Measurements from ENCODE around the gene GFAP. TPM values are rescaled to one million over a fixed set of nuclear protein-coding genes. Genes with fewer than 3 reads are reported as not detected.

GFAP gene
- total RNA-seq, 1 donor from 2014 or later: 3.7 TPM

DNA sequence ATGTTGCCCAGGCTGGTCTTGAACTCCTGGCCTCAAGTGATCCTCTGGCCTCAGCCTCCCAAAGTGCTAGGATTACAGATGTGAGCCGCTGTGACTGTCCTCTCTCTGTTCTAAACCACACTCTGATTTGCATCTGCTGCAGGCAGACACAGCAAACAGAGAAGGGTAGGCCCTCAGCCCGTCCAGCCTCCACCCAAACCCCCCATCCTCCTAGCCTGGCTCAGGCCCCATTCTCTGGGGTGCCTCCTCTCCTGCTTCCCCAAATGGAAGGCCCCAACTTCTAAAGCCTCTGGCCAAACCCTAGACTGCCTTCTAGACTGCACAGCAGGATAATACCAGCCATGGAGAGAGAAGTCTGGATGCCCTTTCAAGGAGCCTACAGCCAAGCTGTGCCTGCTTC, 4.1 kb upstream of the GFAP start:
- ATAC-seq (no peak), DNase-seq (ENCODE audit: missing footprints) (no peak)
- intact Hi-C loops (cut with DNase I): no loop called here

DNA sequence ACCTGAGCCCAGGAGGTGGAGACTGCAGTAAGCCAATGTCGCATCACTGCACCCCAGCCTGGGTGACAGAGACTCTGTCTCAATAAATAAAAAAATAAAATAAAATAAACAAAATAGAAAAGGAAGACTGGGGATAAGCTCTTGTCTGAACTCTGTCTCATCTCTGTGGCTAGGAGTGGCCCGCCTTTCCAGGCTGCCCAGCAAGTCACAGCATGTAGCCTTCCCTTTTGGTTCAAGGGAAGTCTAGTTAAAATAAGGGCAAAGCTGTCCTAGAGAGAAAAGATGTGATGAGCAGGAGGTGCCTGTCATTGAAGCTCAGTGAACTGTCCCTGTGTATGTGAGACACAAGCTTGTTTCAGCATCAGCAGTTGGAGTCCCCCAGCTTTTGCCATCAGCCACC, 2.7 kb upstream of the GFAP start:
- intact Hi-C loops (cut with DNase I): no loop called here
- DNase-seq (ENCODE audit: missing footprints): no peak
- ATAC-seq: no peak

DNA sequence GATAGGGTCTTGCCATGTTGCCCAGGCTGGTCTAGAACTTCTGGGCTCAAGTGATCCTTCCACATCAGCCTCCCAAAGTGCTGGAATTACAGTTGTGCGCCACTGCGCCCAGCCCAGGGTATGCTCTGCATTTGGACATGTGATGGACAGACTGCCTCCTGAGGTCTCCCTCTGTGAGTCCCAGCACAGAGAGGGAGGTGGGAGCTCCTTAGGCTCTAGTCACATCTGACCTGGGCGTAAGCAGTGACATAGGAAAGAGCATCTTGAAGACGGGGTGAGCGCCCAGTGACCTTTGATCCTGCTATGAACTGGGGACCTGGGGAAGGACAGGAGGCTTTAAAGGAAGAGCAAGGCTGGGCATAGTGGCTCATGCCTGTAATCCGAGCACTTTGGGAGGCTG, 2.2 kb upstream of the GFAP start:
- ATAC-seq: no peak
- intact Hi-C loops (cut with DNase I): no loop called here
- no peak for DNase-seq (ENCODE audit: missing footprints)

DNA sequence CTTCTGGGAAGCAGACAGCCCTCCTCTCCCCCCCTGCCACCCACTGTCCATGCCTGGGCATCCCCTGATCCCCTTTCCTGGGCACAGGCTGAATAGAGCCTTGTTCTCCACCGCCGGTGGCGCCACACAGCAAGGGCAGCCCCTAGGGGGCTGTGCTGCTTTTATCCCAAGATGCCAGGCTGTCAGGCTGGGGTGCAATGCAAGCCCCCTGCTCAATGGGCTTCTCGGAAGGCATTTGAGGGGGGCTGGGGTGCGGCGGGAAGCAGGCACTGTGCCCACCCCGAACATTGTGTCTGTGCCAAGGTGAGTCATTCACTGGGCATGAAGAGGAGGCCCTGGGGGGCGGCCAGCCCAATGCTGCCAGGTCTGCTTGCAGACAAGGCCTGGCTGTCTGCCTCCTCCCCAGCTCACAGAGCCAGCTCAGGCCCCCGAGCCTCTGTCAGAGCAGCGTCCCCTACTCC, 1.5 kb upstream of the GFAP start:
- peak; percentile 85 for DNase-seq (ENCODE audit: missing footprints)
- intact Hi-C loops (cut with DNase I): no loop called here
- ATAC-seq: peak; percentile 27

DNA sequence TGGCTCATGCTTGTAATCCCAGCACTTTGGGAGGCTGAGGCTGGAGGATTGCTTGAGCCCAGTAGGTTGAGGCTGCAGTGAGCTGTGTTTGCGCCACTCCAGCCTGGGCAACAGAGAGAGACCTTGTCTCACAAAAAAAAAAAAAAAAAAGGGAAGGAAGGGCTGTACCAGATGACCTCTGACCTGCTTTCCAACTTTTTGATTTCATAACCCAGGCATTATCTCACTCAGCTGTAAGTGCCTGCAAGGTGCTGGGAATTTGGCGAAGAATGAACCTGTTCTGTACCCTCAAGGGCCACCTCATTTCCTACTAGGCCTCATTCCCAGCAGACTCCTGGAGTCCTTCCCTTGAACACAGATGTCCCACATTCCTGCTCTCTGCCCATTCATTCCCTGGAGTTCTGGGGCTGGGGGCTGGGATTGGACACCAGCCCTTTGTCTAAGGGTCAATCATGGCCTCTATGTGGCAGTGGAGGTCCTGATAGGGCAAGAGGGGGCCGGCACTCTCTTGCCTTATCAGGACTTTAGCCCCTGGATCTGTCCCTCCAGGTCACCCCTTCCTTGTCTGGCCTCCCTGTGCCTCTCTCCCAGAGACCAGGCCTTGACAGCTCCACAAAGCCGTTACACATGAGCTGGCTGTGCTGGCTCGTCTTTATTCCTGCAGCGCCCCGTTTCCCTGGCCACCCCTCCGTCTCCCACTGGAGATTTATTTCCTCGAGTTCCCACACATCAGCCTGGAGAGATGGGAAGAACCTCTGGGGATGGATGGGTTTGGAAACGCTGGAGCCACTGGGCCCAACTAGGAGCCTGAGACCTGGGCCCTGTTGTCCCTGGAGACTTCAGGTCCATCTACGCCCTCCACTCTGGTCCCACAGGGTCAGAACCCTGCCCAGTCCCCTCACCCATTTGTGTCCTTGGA, 821 bp upstream of the GFAP start:
- no peak for ATAC-seq
- intact Hi-C loops (cut with DNase I): no loop called here
- no peak for DNase-seq (ENCODE audit: missing footprints)

DNA sequence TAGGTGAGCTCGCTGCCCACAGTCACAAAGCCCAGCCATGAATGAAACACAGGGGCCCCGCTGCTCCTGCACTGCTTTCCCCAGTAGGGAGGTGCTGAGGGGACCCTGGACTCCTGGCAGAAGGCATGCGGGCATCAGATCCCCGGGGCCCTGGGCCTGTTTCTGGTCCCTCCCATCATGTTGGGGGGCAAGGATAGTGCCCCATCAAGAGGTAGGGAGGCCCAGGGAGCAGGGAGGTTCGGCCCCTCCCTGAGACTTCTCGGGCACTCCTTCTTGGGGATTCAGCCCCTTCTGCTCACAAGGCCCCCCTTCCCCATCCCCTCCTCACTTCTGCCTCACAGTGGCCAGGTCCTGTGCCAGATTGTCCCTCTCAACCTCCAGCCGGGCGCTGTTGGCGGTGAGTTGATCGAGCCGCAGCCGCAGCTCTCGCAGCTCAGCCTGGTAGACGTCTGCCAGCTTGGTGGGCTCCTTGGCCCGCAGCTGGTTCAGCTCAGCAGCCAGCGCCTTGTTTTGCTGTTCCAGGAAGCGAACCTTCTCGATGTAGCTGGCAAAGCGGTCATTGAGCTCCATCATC, 515 bp downstream of the GFAP start:
- DNase-seq (ENCODE audit: missing footprints) (no peak), ATAC-seq (no peak)
- intact Hi-C loops (cut with DNase I): no loop called here

DNA sequence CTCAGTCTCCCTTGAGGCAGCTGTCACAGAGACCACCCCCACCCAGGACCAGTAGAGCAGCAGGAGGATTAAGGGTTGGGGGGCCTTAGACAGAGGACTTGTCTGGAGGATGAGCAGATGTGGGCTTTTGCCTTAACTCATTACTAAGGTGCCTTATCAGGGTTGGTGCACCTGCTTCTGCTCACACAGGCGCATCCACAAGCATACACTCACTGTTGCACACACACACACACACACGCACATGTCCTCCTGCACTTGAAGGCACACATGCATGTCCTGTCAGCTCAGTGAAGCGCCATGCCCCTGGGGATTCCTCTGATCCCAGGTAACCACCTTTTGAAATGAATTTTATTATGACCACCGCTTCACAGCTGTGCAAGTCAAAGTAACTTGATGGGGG, 1.2 kb downstream of the GFAP start:
- DNase-seq (ENCODE audit: missing footprints) (no peak), ATAC-seq (no peak)
- intact Hi-C loops (cut with DNase I): no loop called here

DNA sequence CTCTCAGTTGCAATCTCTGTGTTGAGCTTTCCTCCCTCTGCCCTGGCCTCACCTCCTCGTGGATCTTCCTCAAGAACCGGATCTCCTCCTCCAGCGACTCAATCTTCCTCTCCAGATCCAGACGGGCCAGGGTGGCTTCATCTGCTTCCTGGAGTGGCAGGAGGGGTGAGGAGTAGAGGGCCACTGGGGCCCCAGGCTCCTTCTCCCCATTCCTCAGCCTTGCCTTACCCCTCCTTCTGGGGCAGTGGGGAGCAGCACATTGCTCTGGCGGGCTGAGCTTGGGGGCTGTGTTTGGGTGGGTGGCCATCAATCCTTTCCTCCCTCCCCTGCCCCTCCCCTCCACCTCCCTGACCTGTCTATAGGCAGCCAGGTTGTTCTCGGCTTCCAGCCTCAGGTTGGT, 1.6 kb downstream of the GFAP start:
- ATAC-seq (no peak), DNase-seq (ENCODE audit: missing footprints) (no peak)
- intact Hi-C loops (cut with DNase I): no loop called here

DNA sequence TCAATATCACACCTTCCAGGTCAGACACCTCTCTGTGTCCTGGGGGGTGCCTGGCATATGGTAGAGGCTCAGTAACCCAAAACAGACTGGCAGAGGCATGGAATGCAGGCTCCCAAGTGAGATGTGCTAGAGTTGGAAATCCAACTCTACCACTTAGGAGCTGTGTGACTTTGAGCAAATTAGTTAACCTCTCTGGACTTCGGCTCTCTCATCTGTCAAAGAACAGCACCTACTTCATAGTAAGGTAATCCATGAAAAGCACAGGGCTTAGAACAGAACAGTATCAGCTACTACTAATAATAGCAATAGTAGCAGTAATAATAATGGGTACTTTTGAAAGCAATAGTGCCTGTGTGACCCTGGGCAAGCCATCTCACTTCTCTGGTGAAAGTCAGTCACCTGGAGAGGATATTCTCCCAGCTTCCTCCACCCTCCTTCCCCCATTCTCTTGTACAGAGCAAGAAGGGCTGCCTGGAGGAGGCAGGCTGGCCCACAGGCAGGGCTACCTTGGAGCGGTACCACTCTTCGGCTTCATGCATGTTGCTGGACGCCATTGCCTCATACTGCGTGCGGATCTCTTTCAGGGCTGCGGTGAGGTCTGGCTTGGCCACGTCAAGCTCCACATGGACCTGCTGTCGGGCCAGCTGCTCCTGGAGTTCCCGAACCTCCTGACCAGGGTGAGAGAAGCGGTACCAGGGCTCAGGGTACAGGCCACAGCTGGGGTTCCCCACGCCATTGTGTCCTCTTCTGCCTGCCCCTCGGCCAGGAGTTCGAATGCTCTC, 2.3 kb downstream of the GFAP start:
- no peak for DNase-seq (ENCODE audit: missing footprints)
- intact Hi-C loops (cut with DNase I): no loop called here
- ATAC-seq: no peak

DNA sequence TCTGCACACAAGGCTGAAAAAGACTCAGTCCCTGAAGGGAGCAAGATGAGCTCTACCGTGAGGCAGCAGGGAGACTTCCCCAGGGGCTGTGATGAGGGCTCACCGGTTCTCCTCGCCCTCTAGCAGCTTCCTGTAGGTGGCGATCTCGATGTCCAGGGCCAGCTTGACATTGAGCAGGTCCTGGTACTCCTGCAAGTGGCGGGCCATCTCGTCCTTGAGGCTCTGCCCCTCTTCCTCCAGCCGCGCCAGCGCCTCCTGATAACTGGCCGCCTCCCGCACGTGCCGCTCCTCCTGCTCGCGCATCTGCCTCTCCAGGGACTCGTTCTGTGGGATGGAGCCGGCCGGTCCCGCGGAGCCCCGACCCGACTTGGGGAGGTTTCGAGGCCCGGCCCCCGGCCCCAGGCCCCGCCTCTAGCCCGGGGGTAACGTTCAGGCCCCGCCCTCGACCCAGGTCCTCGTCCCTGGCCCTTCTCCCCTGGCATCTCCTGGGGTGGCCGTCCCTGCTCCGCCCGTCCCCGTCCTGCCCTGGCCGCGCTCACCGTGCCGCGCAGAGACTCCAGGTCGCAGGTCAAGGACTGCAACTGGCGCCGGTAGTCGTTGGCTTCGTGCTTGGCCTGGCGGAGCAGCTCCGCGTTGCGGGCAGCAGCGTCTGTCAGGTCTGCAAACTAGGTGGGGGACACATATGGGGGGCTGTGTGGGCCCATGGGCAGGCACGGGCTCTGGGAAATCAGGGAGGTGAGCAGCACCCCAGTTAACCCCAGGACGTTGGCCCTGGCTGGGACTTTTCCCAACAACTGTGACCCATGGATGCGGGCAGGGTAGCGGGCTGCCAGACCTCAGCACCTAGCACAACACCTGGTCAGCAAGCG, 3.9 kb downstream of the GFAP start:
- ATAC-seq: peak; percentile 71
- intact Hi-C loops (cut with DNase I): no loop called here
- no peak for DNase-seq (ENCODE audit: missing footprints)

DNA sequence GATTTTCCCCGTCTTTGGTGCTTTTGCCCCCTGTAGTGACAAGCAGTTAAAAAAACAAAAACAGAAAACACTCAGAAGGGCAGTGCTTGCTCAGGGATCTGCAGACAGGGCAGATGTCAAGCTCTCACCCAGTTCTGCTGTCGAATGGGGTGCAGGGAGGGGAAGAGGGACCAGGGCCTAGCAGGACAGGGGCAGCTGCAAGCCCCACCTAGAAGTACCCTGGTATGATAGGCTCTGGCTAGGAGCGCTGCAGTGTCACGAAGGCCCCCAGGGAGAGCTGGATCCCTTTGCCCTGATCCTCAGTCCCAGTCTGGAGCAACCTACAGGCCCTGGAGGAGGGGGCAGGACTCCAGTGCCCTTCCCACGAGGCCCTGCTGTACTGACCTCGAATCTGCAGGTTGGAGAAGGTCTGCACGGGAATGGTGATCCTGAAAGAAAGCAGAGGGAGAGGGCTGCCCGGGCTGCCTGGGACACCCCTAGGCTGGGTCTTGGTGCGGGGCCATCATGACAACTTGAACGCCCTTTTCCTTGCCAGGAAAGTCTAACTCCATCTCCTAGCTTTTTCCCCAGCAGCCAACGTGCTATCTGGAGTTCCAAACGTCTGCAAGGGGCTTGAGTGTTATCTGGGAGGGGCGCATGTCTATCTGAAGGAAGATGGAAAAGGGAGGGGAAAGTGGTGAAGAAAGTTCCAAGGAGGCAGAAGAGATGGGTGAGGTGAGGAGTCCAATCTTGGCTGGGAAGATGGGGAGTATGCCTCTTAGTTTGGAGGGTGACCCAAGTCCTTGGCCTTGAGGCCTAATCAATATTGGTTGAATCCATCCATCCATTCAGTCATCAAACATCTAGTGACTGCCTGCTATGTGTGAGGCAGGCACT, 4.8 kb downstream of the GFAP start:
- intact Hi-C loops (cut with DNase I): no loop called here
- no peak for DNase-seq (ENCODE audit: missing footprints)
- no peak for ATAC-seq

DNA sequence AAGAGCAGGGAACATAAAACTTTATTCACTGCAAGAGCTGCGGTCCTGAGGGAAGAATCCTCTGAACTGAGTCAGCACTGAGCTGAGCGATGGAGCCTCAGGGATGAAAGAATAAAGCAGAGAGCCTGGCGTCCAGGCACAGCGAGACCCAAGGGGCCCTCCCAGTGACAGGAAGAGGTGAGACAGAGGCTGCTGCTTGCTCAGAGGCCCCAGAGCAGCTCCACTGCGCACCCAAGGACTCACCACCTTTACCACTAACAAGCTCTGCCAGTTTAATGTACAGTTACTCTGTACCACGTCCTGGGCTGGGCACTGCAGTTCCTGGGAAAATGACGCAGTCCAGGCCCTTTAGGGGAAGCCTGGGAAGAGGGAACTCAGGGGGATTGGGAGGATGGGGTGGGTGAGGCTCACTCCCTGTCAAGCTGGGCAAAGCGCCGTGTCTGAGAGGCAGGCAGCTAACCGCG, 5.6 kb downstream of the GFAP start:
- ATAC-seq (no peak), DNase-seq (ENCODE audit: missing footprints) (no peak)
- intact Hi-C loops (cut with DNase I): no loop called here

DNA sequence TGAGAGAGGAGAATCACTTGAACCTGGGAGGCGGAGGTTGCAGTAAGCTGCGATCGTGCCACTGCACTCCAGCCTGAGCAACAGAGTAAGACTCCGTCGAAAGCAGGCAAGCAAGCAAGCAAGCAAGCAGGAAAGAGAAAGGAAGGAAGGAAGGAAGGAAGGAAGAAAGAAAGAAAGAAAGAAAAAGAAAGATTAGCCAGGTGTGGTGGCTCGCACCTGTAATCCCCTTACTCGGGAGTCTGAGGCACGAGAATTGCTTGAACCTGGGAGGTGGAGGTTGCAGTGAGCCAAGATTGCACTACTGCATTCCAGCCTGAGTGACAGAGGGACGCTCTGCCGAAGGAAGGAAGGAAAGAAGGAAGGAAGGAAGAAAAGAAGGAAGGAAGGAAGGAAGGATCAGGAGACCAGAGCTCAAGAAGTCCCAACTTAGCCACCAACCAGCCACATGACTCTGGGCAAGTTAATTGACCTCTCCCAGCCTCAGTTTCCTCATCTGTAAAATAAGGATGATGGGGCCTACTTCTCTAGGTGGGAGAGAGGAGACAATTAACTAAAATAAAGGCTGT, 6.5 kb downstream of the GFAP start:
- ATAC-seq (no peak), DNase-seq (ENCODE audit: missing footprints) (no peak)
- intact Hi-C loops (cut with DNase I): no loop called here

DNA sequence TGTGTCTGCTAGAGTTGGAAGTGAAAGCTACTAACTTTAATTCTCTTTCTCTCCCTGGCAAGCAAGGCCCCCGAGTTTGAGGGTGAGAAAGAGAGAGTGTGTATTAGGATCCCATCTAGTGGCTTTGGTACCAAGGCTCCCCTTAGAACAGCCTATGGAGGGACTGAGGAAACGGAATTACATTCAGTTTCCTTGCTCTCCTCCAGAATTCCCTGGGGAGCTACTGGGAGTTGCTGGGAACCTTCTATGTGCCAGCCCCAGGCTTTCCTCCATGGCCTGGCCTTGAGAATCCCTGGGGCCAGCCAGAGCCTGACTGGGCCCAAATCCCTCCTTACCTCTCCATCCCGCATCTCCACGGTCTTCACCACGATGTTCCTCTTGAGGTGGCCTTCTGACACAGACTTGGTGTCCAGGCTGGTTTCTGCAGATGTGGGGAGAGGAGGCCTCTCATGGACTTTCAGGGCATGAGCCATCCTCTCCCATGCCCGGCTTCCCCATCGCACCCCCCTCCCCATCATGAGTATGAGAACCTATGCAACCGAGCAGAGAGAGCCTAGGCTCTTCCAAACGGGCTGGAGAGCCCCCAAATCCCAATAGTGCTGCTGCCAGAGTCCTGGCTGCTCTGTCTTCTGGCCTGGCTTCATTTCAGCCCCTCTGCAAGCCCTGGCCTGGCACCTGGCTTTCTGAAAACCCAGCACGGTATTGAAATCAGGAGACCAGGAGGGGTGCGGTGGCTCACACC, 7.4 kb downstream of the GFAP start:
- no peak for DNase-seq (ENCODE audit: missing footprints)
- no peak for ATAC-seq
- intact Hi-C loops (cut with DNase I): no loop called here

DNA sequence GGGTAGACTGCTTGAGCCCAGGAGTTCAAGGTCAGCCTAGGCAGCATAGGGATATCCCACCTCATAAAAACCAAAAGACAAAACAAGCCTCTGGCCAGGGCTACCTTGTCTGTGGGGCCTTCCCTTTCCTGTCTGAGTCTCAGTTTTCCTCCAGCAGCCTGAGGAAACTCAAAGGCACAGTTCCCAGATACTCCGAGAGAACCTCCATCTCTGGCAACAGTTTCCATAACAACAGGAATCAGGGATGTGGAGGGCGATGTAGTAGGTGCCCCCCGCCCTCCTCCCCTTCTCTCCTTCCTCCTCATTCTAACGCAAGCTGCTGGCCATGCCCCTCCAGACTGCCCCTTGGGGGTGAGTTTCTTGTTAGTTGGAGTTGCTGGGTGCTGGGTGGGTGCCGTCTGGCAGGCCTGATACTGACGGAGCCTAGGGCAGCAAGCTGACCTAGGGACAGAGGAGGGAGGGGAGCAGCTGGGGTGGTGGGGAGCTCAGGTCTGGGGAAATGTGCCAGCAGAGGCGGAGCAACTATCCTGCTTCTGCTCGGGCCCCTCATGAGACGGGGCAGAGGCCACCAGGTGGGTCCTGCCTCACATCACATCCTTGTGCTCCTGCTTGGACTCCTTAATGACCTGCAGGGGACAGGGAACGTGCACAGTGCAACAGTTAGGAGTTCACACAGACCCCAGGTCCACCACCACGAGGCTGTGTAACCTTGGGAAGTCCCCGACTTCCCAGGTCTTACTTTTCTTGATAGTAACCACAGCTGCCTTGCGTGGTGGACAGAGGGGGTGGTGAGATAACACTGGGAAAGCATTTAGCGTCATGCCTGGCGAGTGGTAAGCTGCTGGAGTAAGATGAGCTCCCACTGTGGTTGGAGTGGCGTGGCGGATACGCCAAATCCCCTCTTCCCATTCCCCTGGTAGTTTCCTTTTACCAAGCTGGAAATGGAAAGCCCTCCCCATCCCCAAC, 8.3 kb downstream of the GFAP start:
- intact Hi-C loops (cut with DNase I): no loop called here
- DNase-seq (ENCODE audit: missing footprints): no peak
- ATAC-seq: no peak

Measured in Right ventricle myocardium inferior (tissue), 1 donor.